ENCODE results near the gene TNIK. TPM values are rescaled to one million over a fixed set of nuclear protein-coding genes. Genes with fewer than 3 reads are reported as not detected.

The TNIK gene
- total and polyA plus RNA-seq, 10 donors, result 0.85 to 34.5 (median 14.1) TPM

DNA sequence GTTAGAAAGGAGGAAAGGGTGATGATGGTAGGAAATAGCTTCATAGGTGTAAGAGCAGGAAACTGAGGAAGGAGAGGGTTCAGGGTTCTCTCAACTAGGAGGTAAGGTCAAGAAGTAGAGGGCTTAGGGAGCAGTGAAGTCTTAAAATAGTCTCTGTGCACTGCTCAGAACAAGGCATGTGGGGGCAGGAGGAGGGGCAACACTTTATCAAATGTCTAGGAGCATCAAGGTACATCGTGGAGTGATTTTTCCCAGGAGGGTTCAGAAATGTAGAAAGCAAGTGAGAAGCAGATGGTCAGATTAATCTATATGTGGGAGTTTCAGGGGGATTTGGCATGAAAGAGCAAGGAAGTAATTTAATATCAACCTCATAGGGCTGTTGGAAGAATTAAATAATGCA is 58.8 kb downstream of the TNIK start:
- TF ChIP-seq CTCF (IDR thresholded peaks at IDR 0.05 in 8 of 11, conservative IDR thresholded peaks at IDR 0.05 in 3 of 11) (no peak), POLR2A (IDR thresholded peaks at IDR 0.05) (no peak), POLR2AphosphoS5 (IDR thresholded peaks at IDR 0.05) (no peak)
- DNase-seq, result no peak
- Histone ChIP-seq H3K36me3 (no peaks in the 10 kb centered on the region), H3K9me3 (no peaks in the 10 kb centered on the region), H3K27me3 (replicated peaks in 1 of 7) (no peaks in the 10 kb centered on the region), H3K27ac (no peak overlapping the region), H3K4me1 (peaks cover 0 to 7% (median 2%) of the 10 kb centered on the region in 6 donors), H3K4me3 (no peak overlapping the region)
- intact Hi-C loops (cut with DNase I; ENCODE audit: low total_unique reads), result no loop called here
- WGBS, 5 donors, result 69 to 86% (median 84%) methylated on average over 1 of the region's 1 CpG

- Histone ChIP-seq H3K4me3 (no peak overlapping the region), H3K9me3 (no peaks in the 10 kb centered on the region), H3K4me1 (peaks cover 0 to 7% (median 2%) of the 10 kb centered on the region in 6 donors), H3K27me3 (replicated peaks in 1 of 7) (no peaks in the 10 kb centered on the region), H3K27ac (no peak overlapping the region), H3K36me3 (no peaks in the 10 kb centered on the region)
- TF ChIP-seq POLR2A (IDR thresholded peaks at IDR 0.05) (no peak), POLR2AphosphoS5 (IDR thresholded peaks at IDR 0.05) (no peak), CTCF (IDR thresholded peaks at IDR 0.05 in 8 of 11, conservative IDR thresholded peaks at IDR 0.05 in 3 of 11) (no peak)
- intact Hi-C loops (cut with DNase I; ENCODE audit: low total_unique reads), result no loop called here
- DNase-seq, result no peak
- WGBS, 5 donors, result 88 to 99% (median 92%) methylated on average over 2 of the region's 2 CpGs
Observed at GRCh38 chr3:171399842-171400241, 60.4 kb downstream of the TNIK start.

DNA sequence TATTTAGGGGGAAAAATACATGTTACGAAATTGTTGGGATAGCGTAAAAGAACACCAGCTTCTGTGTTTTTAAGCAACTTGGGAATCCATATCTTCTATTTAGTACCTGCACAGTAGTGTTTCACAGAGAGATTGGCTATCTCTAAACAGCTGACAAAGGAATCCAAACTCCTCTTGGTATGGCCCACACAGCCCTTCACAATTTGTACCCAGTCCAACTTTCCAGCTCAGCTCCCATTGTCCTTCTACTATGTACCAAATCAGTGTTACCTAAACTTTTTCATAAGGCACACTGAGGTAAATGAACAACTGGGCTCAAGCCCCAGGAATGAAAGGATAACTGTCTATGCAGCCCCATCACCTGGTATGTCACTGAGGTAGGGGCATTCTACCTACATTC is 61.9 kb downstream of the TNIK start:
- 90 to 97% (median 95%) methylated on average over 2 of the region's 2 CpGs for WGBS, 5 donors
- no peak overlapping the region for H3K27ac ChIP-seq
- intact Hi-C loops (cut with DNase I; ENCODE audit: low total_unique reads), result no loop called here
- no peaks in the 10 kb centered on the region for H3K36me3 ChIP-seq
- no peak for DNase-seq
- no peaks in the 10 kb centered on the region for H3K27me3 ChIP-seq (replicated peaks in 1 of 7)
- no peak for TF ChIP-seq POLR2AphosphoS5 (IDR thresholded peaks at IDR 0.05)
- TF ChIP-seq CTCF (IDR thresholded peaks at IDR 0.05 in 8 of 11, conservative IDR thresholded peaks at IDR 0.05 in 3 of 11), result no peak
- TF ChIP-seq POLR2A (IDR thresholded peaks at IDR 0.05), result no peak
- no peaks in the 10 kb centered on the region for H3K9me3 ChIP-seq
- no peak overlapping the region for H3K4me3 ChIP-seq
- peaks cover 0 to 2% (median 0%) of the 10 kb centered on the region in 6 donors for H3K4me1 ChIP-seq

DNA sequence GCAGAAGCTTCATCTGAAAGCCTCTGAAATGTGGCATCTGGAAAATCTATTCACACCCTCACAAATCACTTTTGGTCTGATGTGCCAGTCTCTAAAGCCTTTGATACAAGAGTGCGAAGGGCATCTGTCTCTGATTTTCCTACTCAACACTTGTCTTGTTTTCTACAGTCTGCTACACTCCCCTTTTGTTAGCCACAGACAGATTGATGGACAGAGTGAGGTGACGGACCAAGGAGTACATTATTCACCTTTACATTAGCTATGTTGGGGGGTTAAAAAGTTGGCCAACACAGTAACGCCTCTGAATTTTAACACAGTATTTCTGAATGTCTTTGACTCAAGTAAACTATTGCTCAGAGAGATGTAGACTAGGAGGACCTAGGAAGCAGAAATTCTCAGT is 63.1 kb downstream of the TNIK start:
- Histone ChIP-seq H3K36me3 (no peaks in the 10 kb centered on the region), H3K4me1 (peaks cover 0 to 10% (median 5%) of the 10 kb centered on the region in 6 donors), H3K27ac (no peak overlapping the region), H3K4me3 (no peak overlapping the region), H3K27me3 (replicated peaks in 1 of 7) (no peaks in the 10 kb centered on the region), H3K9me3 (peaks cover 0 to 3% (median 2%) of the 10 kb centered on the region in 8 donors)
- intact Hi-C loops (cut with DNase I; ENCODE audit: low total_unique reads), result no loop called here
- TF ChIP-seq POLR2A (IDR thresholded peaks at IDR 0.05), result no peak
- TF ChIP-seq POLR2AphosphoS5 (IDR thresholded peaks at IDR 0.05), result no peak
- no peak for TF ChIP-seq CTCF (IDR thresholded peaks at IDR 0.05 in 8 of 11, conservative IDR thresholded peaks at IDR 0.05 in 3 of 11)
- 89 to 97% (median 94%) methylated on average over 3 of the region's 3 CpGs for WGBS, 5 donors
- no peak for DNase-seq
